ENCODE results near the gene PHB1.

The PHB1 gene

GRCh38 chr17:49378311-49378710 is 36.4 kb downstream of the PHB1 start:
- TF ChIP-seq CTCF (IDR thresholded peaks at IDR 0.05; ENCODE audit: low read depth, low read length, missing control alignments), result no peak
- DNase-seq (ENCODE audit: extremely low read depth, low read depth), result no peak
- no peak overlapping the region for H3K4me3 ChIP-seq (replicated peaks; ENCODE audit: low read depth, low read length)

GRCh38 chr17:49375544-49375943 is 39.1 kb downstream of the PHB1 start:
- H3K4me3 ChIP-seq (replicated peaks; ENCODE audit: low read depth, low read length), result no peak overlapping the region
- TF ChIP-seq CTCF (IDR thresholded peaks at IDR 0.05; ENCODE audit: low read depth, low read length, missing control alignments), result no peak
- DNase-seq (ENCODE audit: extremely low read depth, low read depth), result no peak

GRCh38 chr17:49373115-49373514 is 41.6 kb downstream of the PHB1 start:
- DNase-seq (ENCODE audit: extremely low read depth, low read depth), result no peak
- TF ChIP-seq CTCF (IDR thresholded peaks at IDR 0.05; ENCODE audit: low read depth, low read length, missing control alignments), result no peak
- H3K4me3 ChIP-seq (replicated peaks; ENCODE audit: low read depth, low read length), result no peak overlapping the region

- H3K4me3 ChIP-seq (replicated peaks; ENCODE audit: low read depth, low read length), result no peak overlapping the region
- no peak for DNase-seq (ENCODE audit: extremely low read depth, low read depth)
- no peak for TF ChIP-seq CTCF (IDR thresholded peaks at IDR 0.05; ENCODE audit: low read depth, low read length, missing control alignments)
Measured at GRCh38 chr17:49372425-49372824, 42.3 kb downstream of the PHB1 start.

- no peak for TF ChIP-seq CTCF (IDR thresholded peaks at IDR 0.05; ENCODE audit: low read depth, low read length, missing control alignments)
- no peak for DNase-seq (ENCODE audit: extremely low read depth, low read depth)
- H3K4me3 ChIP-seq (replicated peaks; ENCODE audit: low read depth, low read length), result no peak overlapping the region
Measured at GRCh38 chr17:49370971-49371834, 43.5 kb downstream of the PHB1 start.

GRCh38 chr17:49369760-49370159 is 44.9 kb downstream of the PHB1 start:
- no peak overlapping the region for H3K4me3 ChIP-seq (replicated peaks; ENCODE audit: low read depth, low read length)
- TF ChIP-seq CTCF (IDR thresholded peaks at IDR 0.05; ENCODE audit: low read depth, low read length, missing control alignments), result no peak
- no peak for DNase-seq (ENCODE audit: extremely low read depth, low read depth)

All from HFF-Myc (cell line).